ENCODE results near the gene ALPI.

DNA sequence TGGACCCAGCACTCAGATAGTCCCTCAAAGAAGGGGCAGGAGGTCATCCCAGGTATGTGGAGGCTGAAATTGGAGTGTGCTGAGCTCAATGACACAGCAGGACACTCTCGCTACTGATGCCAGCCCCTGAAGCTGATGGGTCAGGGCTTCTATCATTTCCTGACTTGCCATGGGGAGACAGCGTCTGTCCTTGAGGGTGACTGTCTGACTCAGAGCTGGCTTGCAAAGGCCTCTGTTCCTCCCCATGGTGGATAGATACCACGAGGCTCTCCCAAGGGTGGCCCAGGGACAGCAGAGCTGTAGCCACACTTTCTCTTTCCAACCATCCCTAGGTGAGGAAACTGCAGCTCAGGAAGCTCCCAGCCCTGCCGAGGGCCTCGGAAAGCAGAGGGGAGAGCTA, 38.5 kb upstream of the ALPI start:
- TF ChIP-seq OSR1 (CRISPR knock-in tag; IDR thresholded peaks at IDR 0.05) (no peak), PATZ1 (CRISPR knock-in tag; IDR thresholded peaks at IDR 0.05; ENCODE audit: borderline replicate concordance) (no peak), ZFP30 (CRISPR knock-in tag; IDR thresholded peaks at IDR 0.05) (no peak)
